ENCODE measurements around the gene WDR53. TPM values are rescaled to one million over a fixed set of nuclear protein-coding genes. Genes with fewer than 3 reads are reported as not detected.
"Not testable (repeated sequence)": the region's sequence is repeated elsewhere in the genome, so short reads cannot be mapped to it uniquely, and the experiment has no call there.

WDR53 gene
- total RNA-seq, 1 donor from 2014 or later: 8.1 TPM

DNA sequence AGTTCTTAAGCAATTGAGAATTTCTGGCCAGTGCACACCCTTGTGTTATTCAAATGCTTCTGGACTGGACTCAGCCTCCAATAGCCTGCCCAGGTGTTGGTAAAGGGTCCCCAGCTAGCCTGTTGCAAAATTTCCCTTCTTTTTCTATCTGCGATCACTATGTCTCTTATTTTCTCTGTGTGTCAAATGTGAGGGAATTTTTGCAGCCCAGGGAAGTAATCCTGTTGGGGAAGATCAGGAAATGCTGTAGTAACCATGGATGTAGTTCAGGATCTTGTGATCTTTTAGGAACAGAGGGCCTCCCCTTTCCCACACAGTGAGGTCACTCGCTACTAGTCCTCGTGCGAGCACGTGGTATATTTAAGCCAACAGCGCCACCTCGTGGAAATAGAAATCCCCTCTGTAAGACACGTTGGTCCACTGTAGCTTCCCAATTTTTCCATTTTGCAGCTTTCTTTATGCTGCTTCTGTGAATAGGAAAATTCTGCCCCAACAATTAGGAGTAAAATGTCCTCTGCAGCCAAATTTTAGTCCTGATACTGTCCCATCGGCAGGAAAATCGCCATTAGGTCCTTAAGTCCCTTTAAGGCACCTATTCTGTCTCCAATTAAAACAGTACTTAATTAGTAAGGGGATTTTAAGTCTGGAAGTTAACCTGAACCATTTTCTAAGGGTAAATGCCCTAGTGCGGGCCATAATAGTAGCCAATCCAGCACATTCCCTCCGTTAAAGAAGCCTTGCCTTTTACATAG lies 49.2 kb downstream of the WDR53 start:
- DNase-seq (ENCODE audit: low spot score): no peak

DNA sequence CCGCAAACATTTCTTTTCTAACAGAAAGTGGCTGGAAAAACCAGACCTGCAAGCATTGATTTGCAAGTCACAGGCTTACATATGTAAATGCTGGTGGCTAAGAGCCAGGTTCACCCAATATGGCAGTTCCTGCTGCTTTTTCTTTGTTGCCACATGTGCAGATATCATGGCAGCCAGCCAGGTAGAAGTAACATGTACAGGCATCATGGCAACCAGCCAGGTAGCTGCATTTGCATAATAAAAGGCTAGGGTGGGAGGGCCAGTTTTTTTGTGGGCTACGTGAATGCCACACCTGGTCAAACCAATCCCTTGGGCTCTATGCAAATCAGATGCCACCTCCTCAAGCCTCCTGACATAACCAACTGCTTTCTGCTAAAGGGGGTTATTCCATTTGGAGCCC lies 50.4 kb downstream of the WDR53 start:
- no peak for DNase-seq (ENCODE audit: low spot score)

DNA sequence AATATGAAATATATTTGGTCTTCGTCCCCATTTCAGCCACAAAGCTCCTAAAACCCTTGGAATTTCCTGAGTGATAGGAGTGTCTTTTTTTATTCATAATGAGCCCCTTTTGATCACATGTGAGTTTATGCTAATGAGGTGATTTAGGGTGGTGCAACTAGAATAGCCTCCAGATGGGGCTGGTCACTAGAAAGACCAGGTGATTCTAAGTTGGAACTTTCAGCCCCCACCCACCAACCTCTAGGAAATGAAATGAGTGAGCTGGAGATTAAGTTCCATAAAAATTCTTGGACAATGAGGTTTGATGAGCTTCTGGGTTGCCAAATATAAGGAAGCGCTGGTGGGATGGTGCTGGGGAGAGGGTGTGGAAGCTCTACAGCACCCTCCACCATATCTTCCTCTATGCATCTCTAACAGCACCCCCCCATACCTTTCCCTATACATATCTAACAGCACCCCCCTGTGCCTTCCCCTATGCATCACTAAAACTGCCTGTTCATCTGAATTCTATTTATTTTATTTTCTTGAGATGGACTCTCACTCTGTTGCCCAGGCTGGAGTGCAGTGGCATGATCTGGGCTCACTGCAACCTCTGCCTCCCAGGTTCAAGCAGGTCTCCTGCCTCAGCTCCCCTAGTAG lies 51.1 kb downstream of the WDR53 start:
- DNase-seq (ENCODE audit: low spot score): no peak

DNA sequence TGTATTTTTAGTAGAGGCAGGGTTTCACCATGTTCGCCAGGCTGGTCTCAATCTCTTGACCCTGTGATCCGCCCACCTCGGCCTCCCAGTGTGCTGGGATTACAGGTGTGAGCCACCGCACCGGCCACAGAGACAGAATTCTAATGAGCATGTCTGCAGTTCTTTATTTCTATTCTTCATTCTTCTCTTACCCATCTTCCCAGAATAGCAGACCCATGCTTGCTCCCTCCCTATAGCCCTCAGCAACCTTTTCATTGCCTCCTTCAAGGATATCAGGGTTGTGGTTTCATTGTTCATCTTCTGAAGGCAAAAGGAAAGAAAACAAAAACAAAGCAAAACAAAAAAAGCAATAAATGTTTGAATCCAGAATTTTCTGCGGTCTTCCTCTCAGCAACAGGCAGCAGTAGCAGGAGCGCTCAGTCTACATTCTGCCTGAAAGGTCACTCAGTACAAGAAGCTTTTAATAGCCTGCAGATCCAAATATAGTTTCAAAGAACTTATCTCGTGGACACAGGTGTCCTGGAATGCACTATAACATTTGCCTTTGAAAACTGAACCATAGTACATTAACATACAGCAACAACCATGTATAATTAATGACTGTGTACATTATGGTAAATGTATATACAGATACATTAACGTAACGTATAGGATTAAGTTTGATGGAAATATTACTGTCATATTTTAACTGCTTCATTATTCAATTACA lies 53.3 kb downstream of the WDR53 start, which contains the start of gene SMCO1:
Gene SMCO1, minus strand, starts transcription at position 434 of the 709 bp plus-strand sequence. Its CDS starts 137 bp downstream, at position 297.
- DNase-seq (ENCODE audit: low spot score): no peak

DNA sequence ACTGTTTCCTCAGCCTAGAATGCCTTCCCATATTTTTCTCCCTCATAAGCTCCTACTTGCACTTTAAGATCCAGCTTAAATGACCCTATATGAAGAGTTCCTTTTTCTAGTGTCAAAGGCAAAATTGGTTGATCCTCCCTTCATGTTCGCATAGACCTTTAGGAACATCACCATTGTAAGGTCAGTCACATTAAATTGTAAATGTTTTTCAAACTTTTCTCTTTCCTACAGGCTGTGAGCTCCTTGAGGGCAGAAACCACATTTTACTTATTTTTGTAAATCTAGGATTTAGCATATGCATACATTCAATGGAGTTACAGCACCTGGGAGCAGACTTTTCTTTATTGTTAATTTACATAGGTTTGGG lies 54.0 kb downstream of the WDR53 start:
- DNase-seq (ENCODE audit: low spot score): no peak

DNA sequence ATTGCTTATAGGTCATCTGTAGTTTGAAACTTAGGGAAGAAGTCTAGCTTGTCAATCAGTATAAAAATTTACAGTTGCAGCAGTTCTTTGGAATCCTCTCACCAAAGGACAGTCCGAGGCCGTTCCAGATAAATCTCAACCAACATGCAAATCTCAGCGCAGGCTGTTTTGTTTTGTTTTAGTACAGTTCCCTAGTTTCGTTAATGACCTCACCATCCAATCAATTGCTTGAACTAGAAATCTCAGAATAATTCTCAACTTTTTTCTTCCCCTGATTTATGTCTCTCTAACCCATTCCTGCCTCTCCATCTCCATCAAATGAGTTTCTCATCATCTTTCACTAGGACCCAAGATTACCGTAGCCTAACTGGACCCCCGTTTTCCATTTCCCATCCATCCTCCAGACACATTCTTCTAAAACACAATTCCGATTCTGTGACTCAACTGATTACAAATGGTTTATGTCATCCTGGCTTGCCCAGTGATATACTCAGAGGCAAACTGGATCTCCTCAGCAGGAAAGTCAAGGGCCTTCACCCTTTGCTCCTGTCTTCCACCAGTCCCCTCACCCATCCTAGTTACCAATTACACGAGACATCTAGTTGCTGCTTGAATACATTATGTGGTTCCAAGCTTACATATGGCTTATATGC lies 54.5 kb downstream of the WDR53 start:
- DNase-seq (ENCODE audit: low spot score): no peak

DNA sequence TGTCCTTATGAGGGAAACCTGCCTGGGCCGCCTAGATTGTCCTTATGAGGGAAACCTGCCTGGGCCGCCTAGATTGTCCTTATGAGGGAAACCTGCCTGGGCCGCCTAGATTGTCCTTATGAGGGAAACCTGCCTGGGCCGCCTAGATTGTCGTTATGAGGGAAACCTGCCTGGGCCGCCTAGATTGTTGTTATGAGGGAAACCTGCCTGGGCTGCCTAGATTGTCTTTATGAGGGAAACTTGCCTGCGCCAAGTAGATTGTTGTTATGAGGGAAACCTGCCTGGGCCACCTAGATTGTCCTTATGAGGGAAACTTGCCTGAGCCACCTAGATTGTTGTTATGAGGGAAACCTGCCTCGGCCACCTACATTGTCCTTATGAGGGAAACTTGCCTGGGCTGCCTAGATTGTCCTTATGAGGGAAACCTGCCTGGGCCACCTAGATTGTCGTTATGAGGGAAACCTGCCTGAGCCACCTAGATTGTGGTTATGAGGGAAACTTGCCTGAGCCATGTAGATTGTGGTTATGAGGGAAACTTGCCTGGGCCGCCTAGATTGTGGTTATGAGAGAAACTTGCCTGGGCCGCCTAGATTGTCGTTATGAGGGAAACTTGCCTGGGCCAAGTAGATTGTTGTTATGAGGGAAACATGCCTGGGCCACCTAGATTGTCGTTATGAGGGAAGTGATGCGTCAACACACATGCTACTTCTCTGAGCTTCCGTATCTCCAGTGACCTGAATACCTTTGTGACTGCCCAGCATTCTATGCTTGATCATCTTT lies 56.5 kb downstream of the WDR53 start:
- not testable (repeated sequence) for DNase-seq (ENCODE audit: low spot score)

DNA sequence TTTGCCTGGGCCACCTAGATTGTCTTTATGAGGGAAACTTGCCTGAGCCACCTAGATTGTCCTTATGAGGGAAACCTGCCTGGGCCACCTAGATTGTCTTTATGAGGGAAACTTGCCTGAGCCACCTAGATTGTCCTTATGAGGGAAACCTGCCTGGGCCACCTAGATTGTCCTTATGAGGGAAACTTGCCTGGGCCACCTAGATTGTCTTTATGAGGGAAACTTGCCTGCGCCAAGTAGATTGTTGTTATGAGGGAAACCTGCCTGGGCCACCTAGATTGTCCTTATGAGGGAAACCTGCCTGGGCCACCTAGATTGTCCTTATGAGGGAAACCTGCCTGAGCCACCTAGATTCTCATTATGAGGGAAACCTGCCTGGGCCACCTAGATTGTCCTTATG lies 57.2 kb downstream of the WDR53 start:
- not testable (repeated sequence) for DNase-seq (ENCODE audit: low spot score)

DNA sequence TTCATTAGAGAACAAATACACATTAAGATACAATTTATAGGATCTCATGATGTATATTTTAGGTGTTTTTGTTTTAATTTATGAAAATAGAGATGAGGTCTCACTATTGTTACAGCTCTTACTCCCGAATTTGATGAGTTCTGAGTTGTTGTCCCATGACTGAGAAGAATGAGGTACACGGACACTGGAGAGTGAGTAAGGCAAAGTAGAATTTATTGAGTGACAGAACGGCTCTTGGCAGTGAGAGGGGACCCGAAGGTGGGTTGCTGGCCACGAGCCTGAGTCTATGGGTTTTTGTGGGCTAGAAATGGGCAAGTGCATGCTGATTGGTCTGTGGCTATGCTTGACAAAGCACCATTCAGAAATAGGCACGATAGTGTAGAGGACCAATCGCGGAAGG lies 61.7 kb downstream of the WDR53 start:
- no peak for DNase-seq (ENCODE audit: low spot score)

DNA sequence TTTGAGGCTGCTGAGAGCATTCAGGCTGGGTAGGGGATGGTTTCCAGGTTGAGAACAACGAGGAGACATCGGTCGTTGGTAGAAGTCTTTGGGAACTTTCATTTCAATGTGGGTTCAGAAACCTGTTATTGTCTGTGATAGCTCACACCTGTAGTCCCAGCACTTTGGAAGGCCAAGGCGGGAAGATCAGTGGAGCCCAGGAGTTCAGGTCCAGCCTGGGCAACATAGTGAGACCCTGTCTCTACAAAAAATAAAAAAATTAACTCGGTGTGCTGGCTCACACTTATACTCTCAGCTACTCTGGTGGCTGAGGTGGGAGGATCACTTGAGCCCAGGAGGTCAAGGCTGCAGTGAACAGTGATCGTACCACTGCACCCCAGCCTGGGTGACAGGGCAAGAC lies 63.8 kb downstream of the WDR53 start:
- DNase-seq (ENCODE audit: low spot score): no peak

Other genes with a start within 250 kb of the WDR53 start
- gene TM4SF19, start 230.2 kb downstream of the WDR53 start, total RNA-seq: 0.49 TPM
- 53.2 TPM for gene UBXN7, start 136.1 kb downstream of the WDR53 start, total RNA-seq
- 23.0 TPM for gene RNF168, start 64.8 kb downstream of the WDR53 start, total RNA-seq
- gene SMCO1, start 53.2 kb downstream of the WDR53 start, total RNA-seq: not detected
- gene FBXO45, start 106 bp upstream of the WDR53 start, total RNA-seq: 5.8 TPM
- 4.2 TPM for gene NRROS, start 71.1 kb upstream of the WDR53 start, total RNA-seq
- 0.62 TPM for gene CEP19, start 143.7 kb upstream of the WDR53 start, total RNA-seq
- 13.4 TPM for gene PIGX, start 143.8 kb upstream of the WDR53 start, total RNA-seq
- gene PAK2, start 171.3 kb upstream of the WDR53 start, total RNA-seq: 55.0 TPM

All from ureter (tissue), 1 donor.